Gastroesophageal sphincter (tissue), 3 donors: ENCODE results near the gene TYW3.
"Not testable (repeated sequence)": the region's sequence is repeated elsewhere in the genome, so short reads cannot be mapped to it uniquely, and the experiment has no call there.

Source experiments
- EP300 ChIP-seq: sonication (generic); formaldehyde crosslinking; IDR thresholded peaks from one replicate; pipeline ENCODE4 v1.6.1; 2017; ENCODE audit warnings: antibody characterized with exemption, mild to moderate bottlenecking
- POLR2AphosphoS5 ChIP-seq: sonication (generic); formaldehyde crosslinking; IDR thresholded peaks from one replicate; pipeline ENCODE4 v1.6.1; 2017; ENCODE audit warnings: antibody characterized with exemption
- TF ChIP-seq, protein P1 (sequence below), 4 experiments: fragments of 200-600 bp in 2 of 4; fragments of 450-650 bp in 2 of 4; sonication (generic) in 1 of 4; IDR thresholded peaks; one replicate each; pipeline ENCODE4 v1.5.1; 2017 to 2019; ENCODE audit warnings: antibody characterized with exemption in 4 of 4, mild to moderate bottlenecking in 2 of 4, moderate library complexity in 2 of 4

DNA sequence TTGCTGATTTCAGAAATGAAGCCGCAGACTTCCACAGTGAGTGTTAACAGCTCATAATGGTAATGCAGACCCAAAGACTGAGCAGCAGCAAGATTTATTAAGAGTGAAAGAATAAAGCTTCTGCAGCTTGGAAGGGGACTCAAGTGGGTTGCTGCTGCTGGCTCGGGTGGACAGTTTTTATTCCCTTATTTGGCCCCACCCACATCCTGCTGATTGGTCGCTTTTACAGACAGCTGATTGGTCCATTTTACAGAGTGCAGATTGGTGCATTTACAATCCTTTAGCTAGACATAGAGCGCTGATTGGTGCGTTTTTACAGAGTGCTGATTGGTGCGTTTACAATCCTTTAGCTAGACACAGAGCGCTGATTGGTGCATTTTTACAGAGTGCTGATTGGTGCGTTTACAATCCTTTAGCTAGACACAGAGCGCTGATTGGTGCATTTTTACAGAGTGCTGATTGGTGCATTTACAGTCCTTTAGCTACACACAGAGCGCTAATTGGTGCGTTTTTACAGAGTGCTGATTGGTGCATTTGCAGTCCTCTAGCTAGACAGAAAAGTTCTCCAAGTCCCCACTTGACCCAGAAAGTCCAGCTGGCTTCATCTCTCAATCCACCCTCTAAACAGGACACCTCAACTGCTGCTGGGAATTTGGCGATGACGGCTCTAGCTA lies 7.5 kb downstream of the TYW3 start:
- TF ChIP-seq, protein P1, sequence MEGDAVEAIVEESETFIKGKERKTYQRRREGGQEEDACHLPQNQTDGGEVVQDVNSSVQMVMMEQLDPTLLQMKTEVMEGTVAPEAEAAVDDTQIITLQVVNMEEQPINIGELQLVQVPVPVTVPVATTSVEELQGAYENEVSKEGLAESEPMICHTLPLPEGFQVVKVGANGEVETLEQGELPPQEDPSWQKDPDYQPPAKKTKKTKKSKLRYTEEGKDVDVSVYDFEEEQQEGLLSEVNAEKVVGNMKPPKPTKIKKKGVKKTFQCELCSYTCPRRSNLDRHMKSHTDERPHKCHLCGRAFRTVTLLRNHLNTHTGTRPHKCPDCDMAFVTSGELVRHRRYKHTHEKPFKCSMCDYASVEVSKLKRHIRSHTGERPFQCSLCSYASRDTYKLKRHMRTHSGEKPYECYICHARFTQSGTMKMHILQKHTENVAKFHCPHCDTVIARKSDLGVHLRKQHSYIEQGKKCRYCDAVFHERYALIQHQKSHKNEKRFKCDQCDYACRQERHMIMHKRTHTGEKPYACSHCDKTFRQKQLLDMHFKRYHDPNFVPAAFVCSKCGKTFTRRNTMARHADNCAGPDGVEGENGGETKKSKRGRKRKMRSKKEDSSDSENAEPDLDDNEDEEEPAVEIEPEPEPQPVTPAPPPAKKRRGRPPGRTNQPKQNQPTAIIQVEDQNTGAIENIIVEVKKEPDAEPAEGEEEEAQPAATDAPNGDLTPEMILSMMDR (IDR thresholded peaks at IDR 0.05) = not testable (repeated sequence)
- not testable (repeated sequence) for TF ChIP-seq POLR2AphosphoS5, EP300
